Measurements from ENCODE around the gene LEAP2. TPM values are rescaled to one million over a fixed set of nuclear protein-coding genes. Genes with fewer than 3 reads are reported as not detected.

Gene LEAP2
- total RNA-seq, 1 donor from 2014 or later, result 0.21 TPM

DNA sequence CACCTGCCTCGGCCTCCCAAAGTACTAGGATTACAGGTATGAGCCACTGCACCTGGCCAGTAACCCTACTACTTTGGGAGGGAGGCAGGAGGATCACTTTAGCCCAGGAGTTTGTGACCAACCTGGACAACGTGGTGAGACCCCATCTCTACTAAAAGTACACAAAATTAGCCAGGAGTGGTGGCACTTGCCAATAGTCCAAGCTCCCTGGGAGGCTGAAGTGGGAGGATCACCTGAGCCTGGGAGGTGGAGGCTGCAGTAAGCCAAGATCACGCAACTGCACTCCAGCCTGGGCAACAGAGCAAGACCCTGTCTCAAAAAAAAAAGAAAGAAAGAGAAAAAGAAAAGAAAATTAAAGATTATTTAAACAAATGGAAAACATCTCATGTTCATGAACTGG is 17.5 kb upstream of the LEAP2 start:
- H3K4me1 ChIP-seq, result no peaks in the 10 kb centered on the region
- H3K36me3 ChIP-seq, result no peaks in the 10 kb centered on the region
- no peak for DNase-seq (ENCODE audit: low spot score in 2 of 2)
- TF ChIP-seq CTCF (IDR thresholded peaks at IDR 0.05), result no peak
- H3K27ac ChIP-seq, result no peak overlapping the region
- no peaks in the 10 kb centered on the region for H3K27me3 ChIP-seq
- H3K9me3 ChIP-seq, result no peaks in the 10 kb centered on the region
- H3K4me3 ChIP-seq, result no peak overlapping the region
- intact Hi-C loops (cut with DNase I), result no loop called here

GRCh38 chr5:132859889-132860437 is 13.5 kb upstream of the LEAP2 start:
- no peaks in the 10 kb centered on the region for H3K4me1 ChIP-seq
- intact Hi-C loops (cut with DNase I), result no loop called here
- H3K27ac ChIP-seq, result no peak overlapping the region
- no peak for DNase-seq (ENCODE audit: low spot score in 2 of 2)
- TF ChIP-seq CTCF (IDR thresholded peaks at IDR 0.05), result no peak
- H3K27me3 ChIP-seq, result no peaks in the 10 kb centered on the region
- no peak overlapping the region for H3K4me3 ChIP-seq
- H3K9me3 ChIP-seq, result no peaks in the 10 kb centered on the region
- no peaks in the 10 kb centered on the region for H3K36me3 ChIP-seq

- H3K27ac ChIP-seq, result no peak overlapping the region
- TF ChIP-seq CTCF (IDR thresholded peaks at IDR 0.05), result no peak
- DNase-seq (ENCODE audit: low spot score in 2 of 2), result no peak
- H3K36me3 ChIP-seq, result no peaks in the 10 kb centered on the region
- H3K4me3 ChIP-seq, result no peak overlapping the region
- H3K9me3 ChIP-seq, result no peaks in the 10 kb centered on the region
- H3K27me3 ChIP-seq, result no peaks in the 10 kb centered on the region
- H3K4me1 ChIP-seq, result peaks cover 1 to 4% of the 10 kb centered on the region in 2 donors
- intact Hi-C loops (cut with DNase I), result no loop called here
These were observed 12.7 kb upstream of the LEAP2 start for GRCh38 chr5:132860742-132861141.

GRCh38 chr5:132865668-132866341 is 7.7 kb upstream of the LEAP2 start:
- TF ChIP-seq CTCF (IDR thresholded peaks at IDR 0.05), result no peak
- intact Hi-C loops (cut with DNase I), result loop anchor here (1.0 to 2.0 kb wide), 3 partner anchors 36 to 185 kb away; partner anchors contain the start of genes AFF4 and SHROOM1

GRCh38 chr5:132866342-132867045 is 7.0 kb upstream of the LEAP2 start, which contains the start of the genes GDF9 and UQCRQ:
Gene GDF9, minus strand, starts transcription at chr5:132866469. Its CDS starts 1,936 bp downstream, at chr5:132864533.
Gene UQCRQ, plus strand, starts transcription at chr5:132866642. Its CDS starts 240 bp downstream, at chr5:132866882.
- peak within 1 kb of the TSS; percentile 90 to 95 for H3K27ac ChIP-seq
- intact Hi-C loops (cut with DNase I), result loop anchor here (1.0 to 2.0 kb wide), 3 partner anchors 36 to 185 kb away; partner anchors contain the start of genes AFF4 and SHROOM1
- peaks cover 5 to 14% of the 10 kb centered on the region in 2 donors for H3K4me1 ChIP-seq
- H3K27me3 ChIP-seq, result no peaks in the 10 kb centered on the region
- peak in 1 of 3 experiments; percentile 23 for TF ChIP-seq CTCF (IDR thresholded peaks at IDR 0.05)
- H3K36me3 ChIP-seq, result peaks cover 0 to 23% of the 10 kb centered on the region in 2 donors
- peak; percentile 92 to 98 for DNase-seq (ENCODE audit: low spot score in 2 of 2)
- H3K9me3 ChIP-seq, result no peaks in the 10 kb centered on the region
- peak within 1 kb of the TSS; percentile 82 to 85 for H3K4me3 ChIP-seq

More at GRCh38 chr5:132865668-132866341, 7.7 kb upstream of the LEAP2 start:
- H3K27ac ChIP-seq, result peak overlapping the region; percentile 90 to 95
- H3K4me1 ChIP-seq, result peaks cover 5 to 14% of the 10 kb centered on the region in 2 donors
- no peaks in the 10 kb centered on the region for H3K9me3 ChIP-seq
- DNase-seq (ENCODE audit: low spot score in 2 of 2), result no peak
- peak overlapping the region; percentile 82 to 85 for H3K4me3 ChIP-seq
- no peaks in the 10 kb centered on the region for H3K27me3 ChIP-seq
- peaks cover 0 to 21% of the 10 kb centered on the region in 2 donors for H3K36me3 ChIP-seq
